Esophagus muscularis mucosa (tissue), 3 donors: Measurements from ENCODE around the gene PNPLA8.

Experiments
- CTCF ChIP-seq, 3 experiments: fragments of 200-600 bp in 2 of 3; fragments of 450-650 bp in 1 of 3; sonication (generic) in 2 of 3; IDR thresholded peaks; one replicate each; pipeline ENCODE4 v1.5.1; 2017 to 2019; ENCODE audit warnings: antibody characterized with exemption in 3 of 3, mild to moderate bottlenecking in 2 of 3, moderate library complexity in 1 of 3
- POLR2AphosphoS5 ChIP-seq, 2 donors: sonication (generic); formaldehyde crosslinking; IDR thresholded peaks; one replicate each; pipeline ENCODE4 v1.6.1; 2017; ENCODE audit warnings: antibody characterized with exemption in 2 of 2

DNA sequence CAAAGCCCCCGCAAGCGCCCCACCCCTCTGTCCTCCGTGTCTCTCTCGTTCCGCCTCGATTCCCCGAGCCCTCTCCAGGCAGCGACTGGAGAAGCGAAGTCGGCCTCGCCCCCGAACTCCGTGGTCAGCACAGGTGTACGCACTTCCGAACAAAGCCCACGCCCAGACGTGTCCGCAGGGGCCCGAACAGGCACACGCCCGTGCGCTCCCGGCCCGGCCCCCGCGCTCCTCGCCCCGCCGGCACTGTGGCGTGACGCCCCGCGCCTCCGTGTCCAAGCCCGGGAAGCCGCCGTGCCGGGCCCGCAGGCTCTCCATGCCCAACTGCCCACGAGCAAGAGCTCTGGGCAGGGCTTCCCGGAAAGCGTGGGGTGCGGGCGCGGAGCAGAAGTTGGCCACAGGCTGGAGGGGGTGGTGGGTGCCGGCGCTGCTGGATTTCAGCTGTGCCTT is 70.4 kb downstream of the PNPLA8 start:
- TF ChIP-seq POLR2AphosphoS5 (IDR thresholded peaks at IDR 0.05), result no peak
- TF ChIP-seq CTCF (IDR thresholded peaks at IDR 0.05), result no peak
